Measurements from ENCODE around the gene RASGRP4.

Gene RASGRP4

DNA sequence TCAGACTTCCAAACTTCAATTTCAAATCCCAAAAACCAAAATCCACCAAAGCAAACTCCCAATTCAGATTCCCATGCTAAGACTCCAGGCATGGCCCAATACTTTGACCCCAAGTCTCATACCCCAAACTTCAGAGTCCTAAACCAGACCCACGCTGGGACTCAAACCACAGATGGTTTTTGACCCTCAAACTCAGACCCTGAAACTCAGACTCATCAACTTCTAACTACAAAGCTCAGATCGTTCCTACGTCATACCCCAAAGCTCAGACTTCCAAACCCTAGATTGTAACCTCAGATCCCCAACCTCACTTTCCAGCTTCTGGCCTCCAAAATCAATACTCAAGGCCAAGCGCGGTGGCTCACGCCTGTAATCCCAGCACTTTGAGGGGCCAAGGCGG is 19.3 kb upstream of the RASGRP4 start:
- DNase-seq: no peak

DNA sequence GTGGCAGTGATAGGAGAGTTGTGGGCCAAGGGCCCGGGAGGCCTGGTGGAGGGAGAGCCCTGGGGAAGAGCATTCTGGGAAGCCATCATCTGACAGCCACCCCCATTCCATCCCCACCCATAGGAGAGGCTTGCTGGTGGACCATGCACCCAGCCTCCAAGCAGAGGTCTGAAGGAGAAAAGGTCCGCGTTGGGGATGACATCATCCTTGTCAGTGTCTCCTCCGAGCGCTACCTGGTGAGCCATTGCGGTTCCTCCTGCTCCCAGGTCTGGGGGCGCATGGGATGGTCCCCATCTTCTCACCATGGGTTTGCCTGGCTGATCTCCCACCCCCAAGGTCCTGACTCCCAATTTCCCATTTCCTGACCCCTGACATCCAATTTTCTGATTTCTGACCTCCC is 18.0 kb upstream of the RASGRP4 start:
- DNase-seq: no peak

DNA sequence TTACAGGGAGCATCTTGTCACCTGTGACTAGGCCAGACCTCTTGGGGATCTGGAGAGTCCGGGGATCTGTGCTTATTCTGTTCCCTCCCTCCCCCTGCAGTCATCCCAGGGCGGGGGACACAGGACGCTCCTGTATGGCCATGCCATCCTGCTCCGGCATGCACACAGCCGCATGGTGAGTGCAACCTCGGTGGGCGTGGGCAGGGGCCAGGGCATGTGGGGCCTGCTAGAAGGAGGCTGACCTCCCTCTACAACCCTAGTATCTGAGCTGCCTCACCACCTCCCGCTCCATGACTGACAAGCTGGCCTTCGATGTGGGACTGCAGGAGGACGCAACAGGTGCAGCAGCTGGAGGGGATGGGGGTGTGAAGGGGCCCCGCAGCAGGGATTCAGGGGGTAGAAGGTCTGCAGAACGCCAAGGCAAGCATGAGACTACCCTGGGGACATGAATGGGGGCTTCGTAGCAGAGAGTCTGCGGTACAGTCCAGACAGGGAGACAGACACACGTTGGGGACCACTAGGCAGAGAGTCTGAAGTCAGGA is 17.5 kb upstream of the RASGRP4 start:
- DNase-seq: no peak

DNA sequence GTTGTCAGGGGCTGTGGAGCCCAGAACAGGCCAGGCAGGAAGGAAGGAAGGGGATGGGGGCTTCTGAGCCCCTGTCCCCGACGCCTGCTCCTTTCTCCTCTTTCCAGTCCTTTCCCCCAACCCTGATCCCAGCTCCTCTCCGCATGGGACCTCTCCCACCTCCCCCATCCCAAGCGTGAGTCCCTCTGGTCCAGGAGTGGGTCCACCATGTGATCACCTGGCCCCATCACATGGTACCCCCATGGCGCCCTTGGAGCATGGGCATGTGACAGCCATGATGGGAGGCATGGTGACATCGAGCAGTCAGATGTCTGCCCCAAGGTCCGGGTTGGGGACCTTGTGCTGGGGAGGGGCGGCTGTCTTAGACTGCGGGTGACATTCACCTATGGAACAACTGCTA is 16.7 kb upstream of the RASGRP4 start:
- no peak for DNase-seq

DNA sequence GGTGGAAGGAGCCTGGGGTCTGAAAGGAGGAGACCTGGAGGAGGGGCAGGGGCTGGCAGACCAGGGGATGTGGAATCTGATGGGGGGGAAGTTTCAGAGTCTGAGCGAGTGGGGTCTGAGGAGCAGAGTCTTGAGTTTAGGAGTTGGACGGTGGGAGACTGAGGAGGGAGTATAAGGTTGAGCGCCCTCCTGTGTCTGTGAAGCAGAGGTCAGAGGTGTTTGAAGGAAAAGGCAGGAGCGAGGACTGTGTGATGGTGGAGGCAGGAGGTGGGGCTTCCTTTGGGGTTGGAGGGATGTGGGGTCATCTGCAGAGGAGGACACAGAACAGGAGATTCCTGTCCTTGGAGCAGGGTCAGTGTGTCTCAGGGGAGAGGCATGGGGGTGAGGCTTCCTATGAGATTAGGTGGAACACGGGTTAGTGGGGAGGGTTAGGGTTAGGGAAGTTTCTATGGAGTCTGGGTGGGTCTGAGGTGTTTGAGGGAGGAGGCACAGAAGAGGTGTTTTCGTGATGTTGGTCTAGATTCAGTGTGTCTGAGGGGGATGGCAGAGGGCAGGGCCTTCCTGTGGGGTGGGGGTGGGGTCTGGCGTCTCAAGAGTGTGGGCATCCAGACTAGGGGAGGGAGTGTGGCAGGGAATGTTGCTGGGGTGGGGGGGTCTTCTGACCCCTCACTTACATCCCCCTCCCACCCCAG is 15.8 kb upstream of the RASGRP4 start:
- DNase-seq: peak; percentile 39

DNA sequence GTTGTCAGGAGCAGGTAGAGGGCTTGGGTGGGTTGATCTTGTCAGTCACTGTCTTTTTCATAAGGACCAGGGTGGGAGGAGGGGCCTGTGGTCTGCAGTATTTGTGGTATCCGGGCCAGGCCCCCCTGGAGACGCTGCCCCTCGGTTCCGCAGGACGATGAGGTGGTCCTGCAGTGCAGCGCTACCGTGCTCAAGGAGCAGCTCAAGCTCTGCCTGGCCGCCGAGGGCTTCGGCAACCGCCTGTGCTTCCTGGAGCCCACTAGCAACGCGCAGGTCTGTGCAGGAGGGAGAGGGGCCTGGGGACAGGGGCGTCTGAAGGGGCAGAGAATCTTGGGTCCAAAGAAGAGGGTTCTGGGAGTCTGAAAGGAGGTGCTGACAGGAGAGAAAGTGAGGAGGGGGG is 14.6 kb upstream of the RASGRP4 start:
- no peak for DNase-seq

DNA sequence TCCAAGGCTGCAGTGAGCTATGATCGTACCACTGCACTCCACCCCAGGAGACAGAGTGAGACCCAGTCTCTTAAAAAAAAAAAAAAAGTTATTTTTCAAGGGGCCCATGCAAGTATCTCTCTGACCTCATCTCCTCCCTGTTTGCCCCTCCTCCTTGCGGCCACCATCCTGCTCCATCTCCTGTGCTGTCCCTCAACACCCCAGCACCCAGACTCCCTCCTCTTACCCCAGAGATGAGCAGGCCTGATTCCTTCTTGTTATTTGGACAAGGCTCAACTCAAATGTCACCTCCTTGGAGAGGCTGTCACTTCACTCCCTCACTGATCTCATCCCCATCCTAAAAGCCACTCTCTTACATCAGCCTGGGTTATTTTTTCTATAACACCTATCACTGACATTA is 11.9 kb upstream of the RASGRP4 start:
- no peak for DNase-seq

DNA sequence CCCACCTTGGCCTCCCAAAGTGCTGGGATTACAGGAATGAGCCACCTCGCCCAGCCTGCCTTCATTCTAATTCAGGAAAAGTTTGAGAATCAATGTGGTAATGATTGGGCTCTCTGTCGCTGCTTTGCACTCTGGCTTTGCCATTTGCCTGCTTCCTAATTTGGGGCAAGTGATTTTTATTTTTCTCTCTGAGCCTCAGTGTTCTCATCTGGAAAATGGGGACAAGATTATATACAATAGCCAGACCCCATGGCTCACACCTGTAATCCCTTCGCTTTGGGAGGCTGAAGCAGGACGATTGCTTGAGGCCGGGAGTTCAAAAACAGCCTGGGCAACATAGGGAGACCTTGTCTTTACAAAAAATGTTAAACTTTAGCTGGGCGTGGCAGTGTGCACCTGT is 11.3 kb upstream of the RASGRP4 start:
- no peak for DNase-seq

DNA sequence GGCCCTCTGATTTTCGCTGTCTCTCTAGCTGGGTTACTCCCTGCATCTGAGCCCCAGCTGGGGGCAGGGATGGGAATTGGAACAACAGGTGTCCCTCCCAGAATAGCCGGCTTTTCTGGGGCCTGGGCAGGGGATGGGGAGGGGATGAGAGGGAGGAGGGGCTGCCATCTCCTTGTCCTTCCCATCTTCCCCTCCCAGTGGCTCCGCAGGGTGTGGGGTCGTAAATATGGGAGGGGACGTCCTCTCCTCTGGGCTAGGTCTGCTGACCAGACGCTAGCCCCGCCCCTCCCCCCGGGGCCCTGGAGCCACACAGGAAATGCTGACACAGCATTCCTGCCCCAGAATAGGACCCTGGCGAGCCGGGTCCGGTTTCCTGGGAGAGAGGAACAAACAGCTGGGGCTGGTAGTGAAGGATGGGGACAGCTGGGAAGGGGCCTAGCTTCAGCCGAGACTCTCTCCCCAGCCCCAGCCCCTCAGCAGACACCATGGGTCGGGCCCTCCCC is 8.6 kb upstream of the RASGRP4 start:
- no peak for DNase-seq

DNA sequence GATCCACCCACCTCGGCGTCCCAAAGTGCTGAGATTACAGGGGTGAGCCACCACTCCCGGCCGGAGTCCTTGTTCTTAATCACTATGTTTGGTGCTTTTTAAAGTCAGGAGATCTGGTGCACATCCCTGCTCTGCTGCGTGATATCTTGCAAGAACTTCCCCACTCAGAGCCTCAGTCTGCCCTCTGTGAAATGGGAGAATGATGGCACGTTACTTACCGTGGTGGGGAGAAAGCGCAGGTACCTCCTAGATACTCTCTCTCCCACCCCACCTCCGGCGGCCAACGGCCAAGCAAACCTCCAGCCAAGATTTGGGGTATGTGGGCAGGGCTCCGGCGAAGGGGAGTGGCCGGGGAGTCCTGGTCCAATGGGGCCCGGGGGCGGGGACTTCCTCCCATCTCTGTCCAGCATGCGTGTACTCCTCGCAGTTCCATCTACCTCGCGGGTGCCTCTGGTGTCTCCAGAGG is 7.3 kb upstream of the RASGRP4 start, which contains the start of gene RYR1:
TSS of gene RYR1 (plus strand) at position 424 of the 466 bp plus-strand sequence. CDS start 139 bp downstream, outside the sequence.
- DNase-seq: peak; percentile 81

DNA sequence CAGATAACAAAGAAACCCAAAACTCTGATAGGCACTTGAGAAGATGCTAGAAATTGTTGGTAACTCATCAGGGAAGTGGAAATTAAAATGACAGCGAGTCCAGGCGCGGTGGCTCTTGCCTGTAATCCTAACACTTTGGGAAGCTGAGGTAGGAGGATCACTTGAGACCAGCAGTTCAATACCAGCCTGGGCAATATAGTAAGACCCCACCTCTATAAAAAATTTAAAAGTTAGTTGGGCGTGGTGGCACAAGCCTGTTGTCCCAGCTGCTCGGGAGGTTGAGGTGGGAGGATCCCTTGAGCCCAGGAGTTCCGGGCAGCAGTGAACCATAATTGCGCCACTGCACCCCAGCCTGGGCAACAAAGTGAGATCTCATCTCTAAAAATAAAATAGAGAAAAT is 4.9 kb upstream of the RASGRP4 start:
- no peak for DNase-seq

DNA sequence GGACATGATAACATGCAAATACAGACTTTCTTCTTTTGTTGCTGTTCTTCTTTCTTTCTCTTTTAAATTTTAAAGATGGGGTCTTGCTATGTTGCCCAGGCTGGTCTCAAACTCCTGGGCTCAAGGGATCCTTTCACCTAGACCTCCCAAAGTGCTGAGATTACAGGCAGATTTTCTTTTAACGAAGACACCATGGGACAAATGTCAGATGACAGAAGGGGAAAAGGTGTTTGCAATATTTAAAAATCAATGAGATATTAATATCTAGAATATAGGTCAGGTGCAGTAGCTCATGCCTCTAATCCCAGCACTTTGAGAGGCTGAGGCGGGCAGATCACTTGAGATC is 3.8 kb upstream of the RASGRP4 start:
- no peak for DNase-seq

DNA sequence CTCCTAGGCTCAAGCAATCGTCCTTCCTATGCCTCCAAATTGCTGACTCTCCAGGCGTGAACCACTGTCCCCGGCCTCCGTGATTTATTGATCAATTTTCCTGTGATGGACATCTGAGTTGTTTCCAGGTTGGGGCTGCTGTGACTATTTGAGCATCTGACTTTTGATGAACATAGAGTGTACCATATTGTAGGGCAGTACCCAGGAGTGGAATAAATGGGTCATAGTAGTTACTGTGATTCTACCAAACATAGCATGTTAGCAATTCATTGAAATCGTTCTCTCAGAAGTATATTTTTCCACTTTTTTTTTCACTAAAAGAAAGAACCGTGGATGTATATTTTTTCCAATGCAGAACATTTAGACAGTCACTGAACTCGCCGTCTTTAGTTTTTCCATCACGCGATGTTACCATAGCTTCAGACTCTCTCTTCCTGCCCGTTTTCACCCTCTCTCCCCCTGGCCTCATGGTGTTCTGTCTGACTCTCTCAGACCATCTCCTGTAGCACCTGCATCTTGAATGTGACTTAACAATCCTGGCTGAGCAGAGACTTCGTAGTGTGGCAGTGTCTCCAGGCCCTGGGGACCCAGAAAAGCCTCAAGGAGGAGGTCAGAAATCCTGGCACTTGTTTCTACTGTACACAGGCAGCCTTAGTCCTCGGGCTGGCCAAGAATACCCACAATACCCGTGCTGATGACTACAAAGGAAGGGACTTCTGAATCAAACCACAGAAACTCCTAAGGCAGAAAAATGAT is 3.2 kb upstream of the RASGRP4 start:
- DNase-seq: peak; percentile 73

DNA sequence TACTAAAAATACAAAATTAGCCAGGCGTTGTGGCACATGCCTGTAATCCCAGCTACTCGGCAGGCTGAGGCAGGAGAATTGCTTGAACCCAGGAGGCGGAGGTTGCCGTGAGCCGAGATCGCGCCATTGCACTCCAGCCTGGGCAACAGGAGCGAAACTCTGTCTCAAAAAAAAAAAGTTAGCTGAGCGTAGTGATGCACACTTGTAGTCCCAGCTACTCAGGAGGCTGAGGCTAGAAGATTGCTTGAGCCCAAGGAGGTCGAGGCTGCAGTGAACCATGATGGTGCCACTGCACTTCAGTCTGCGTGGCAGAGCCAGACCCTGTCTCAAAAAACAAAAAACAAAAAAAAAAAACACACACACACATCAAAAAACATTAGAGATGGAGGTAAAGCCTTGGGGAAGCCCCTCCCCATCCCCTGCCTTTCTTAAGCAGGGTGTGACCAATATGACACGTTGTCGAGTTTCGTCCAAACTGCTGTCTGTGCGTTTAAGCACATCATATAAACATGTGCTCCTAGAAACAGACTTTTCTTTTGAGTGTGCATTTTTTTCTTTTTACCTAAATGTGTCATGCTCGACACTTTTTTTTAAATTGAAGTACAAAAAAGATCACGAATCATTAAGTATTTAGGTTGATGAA is 1.1 kb upstream of the RASGRP4 start:
- peak; percentile 93 for DNase-seq

DNA sequence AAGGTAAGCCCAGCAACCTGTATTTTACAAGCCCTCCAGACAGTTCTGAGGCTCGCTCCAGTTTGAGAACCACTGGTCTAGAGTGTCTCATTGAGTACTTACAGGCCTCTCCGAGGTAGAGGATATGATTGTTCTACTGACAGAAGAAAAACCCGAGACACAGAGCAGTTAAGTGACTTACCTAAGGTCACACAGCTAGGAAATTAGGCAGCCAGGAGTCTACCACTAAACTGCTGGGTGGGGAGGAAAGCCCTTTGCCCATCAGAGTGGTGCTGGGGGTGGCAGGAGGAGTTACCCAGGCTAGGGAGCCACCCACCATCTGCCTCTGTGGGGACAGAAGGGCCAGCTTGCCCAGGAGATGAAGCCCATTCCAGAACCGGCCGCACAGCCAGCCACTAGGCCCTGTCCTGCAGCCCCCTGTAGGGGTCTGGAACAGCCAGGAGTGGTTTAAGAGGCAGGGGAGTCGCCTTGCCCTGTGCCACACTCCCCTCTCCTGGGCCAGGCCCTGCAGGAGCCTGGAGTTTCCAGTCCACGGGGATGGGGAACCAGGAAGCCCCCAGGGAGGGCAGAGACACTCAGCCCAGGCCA is 703 bp downstream of the RASGRP4 start:
- DNase-seq: no peak

DNA sequence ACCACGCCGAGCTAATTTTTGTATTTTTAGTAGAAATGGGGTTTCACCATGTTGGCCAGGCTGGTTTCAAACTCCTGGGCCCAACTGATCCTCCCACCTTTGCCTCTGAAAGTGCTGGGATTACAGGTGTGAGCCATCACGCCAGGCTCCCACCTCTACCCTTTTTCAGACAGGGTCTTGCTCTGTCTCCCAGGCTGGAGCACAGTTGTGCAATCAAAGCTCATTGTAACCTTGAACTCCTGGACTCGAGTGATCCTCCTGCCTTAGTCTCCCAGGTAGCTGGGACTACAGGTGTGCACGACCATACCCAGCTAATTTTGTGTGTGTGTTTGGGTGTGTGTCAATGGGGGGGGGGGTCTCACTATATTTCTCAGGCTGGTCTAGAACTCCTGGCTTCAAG is 1.7 kb downstream of the RASGRP4 start:
- DNase-seq: no peak

DNA sequence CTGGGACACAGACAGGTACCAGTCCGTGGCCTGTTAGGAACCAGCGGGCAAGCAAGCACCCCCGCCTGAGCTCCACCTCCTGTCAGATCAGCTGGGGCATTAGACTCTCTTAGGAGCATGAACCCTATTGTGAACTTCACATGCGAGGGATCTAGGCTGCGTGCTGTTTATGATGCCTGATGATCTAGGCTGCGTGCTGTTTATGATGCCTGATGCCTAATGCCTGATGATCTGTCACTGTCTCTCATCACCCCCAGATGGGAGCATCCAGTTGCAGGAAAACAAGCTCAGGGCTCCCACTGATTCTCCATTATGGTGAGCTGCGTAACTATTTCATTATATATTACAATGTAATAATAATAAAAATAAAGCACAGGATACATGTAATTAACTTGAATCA is 3.6 kb downstream of the RASGRP4 start:
- no peak for DNase-seq

DNA sequence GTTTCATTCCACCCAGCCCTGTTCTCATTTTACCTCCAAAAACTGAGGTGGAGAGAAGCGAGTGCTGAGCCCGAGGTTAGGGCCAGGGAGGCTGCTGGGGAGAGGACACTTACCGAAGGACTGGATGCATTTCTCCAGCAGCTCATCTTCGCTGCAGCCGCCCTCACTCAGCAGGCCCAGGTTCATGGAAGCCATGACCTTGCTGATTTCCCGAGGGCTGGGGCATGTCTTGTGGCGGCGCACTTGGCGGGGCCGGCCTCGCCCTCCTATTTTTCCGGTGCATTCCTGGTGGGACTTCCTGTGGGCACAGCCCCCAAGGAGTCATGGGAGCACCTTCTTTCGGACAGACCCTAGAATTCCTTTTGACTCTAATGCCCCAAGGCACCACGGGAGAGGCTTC is 4.2 kb downstream of the RASGRP4 start:
- DNase-seq: no peak

DNA sequence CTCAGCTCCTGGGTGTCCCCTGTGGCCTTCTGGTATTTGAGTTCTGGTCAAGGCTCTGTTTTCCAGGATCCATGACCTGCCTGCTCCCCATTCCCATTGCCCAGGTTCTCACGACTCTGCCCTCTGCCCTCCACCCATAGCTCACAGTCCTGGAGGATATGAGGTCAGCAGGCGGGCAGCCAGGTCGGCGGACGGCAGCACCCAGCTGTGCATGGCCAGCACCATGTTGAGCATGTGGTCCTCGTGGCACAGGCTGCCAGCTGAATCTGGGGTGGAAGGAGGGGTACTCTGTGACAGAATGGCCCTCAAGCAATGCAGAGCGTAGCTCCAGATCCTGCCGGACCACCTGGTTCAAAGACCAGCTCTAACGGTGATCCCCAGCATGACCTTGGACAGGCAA is 5.1 kb downstream of the RASGRP4 start:
- DNase-seq: no peak

DNA sequence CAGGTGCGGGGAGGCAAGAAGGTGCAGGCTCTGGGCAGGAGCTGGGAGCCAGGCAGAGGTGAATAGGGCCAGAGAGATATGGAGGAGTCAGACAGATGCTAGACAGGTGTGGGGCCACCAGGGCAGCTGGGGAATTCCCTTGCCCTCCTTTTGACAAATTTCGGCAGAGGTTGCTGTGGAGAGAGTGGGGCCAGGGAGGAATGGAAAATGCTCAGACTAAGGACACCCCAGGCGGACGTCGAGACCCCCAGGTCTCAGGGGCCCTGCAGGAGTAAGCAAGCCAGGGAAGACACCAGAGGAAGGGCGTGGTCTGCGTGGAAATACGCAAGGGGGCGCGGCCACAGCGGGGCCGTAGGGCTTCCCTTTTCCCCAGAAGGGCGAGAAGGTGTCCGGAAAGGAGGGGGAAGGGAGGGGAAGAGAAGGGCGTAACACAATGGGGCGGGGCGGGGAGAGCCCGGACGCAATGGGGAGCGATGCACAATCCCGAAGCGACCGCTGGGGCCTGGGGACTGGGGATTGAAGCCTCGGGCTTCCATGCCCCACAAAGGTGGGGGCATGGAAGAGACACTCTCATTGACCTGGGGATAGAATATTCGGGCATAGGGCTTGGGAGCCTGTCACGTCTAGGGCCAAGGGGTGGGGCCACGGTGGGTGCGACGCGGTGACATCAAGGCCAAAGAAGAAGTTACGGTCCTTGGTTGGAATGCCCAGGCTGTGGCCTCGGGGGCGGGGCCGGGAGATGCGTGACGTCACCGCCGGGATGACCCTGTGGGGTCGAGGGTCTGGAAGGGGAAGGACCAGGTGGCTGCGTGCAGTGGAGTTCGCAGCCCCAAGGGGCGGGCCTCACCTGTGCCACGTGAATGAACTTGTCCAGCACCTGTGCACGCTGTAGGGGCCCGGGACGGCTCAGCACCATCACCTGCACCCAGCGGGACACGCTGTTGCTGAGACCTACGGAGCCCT is 8.2 kb downstream of the RASGRP4 start:
- DNase-seq: peak; percentile 85

DNA sequence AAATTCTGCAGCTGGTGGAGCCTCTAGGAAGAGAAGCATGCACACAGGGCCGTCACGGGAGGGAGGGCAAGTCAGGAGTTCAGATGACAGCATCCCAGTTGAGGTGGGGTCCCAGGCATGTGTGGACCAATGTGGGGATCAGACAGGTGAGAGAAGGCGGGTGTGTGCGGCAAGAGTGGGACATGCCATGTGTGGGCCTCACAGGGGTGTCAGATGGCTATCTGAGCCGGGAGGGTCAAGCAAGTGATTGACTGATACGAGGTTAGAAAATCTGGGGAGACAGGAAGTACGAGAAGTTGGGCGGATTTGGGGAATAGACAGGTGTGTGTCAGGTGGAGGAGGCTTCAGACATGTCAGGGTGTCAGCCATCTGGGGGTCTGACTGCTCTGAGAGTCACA is 8.9 kb downstream of the RASGRP4 start:
- DNase-seq: no peak

DNA sequence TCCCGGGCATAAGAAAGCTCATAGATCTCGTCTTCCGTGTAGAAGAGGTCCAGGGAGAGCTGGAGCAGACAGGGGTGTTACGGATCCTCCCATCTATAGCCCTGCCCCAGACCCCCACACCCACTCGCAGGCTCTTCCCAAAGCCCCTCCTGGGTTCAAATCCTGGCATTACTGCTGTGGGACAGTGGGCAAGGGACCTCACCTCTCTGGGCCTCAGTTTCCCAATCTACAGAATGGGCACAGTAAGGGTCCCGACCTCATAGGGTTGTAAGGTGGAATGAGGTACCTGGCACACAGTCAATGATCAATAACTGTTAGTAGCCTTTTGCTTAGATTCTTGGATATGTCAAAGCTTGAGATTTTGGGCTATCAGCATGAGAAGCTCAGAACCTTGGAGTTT is 12.6 kb downstream of the RASGRP4 start:
- DNase-seq: no peak

Measured in activated CD4-positive, alpha-beta T cell treated with anti-CD3 and anti-CD28 coated beads, Interleukin-10, Interleukin-2, amounts not matched to agents 100 ng/mL and 50 ng/mL, durations not matched to agents 16 hours and 8 hours (primary cell).